ENCODE results near the gene IFFO2.

Gene IFFO2

GRCh38 chr1:18868354-18868753, 88.1 kb downstream of the IFFO2 start:
- Histone ChIP-seq H3K4me3 (ENCODE audit: low read length) (no peak overlapping the region), H3K27ac (ENCODE audit: low read depth, low read length) (no peak overlapping the region), H3F3A (ENCODE audit: control insufficient read depth, insufficient read depth) (no peaks in the 10 kb centered on the region), H4K20me1 (ENCODE audit: control insufficient read depth, insufficient read depth, low read depth, low read length) (no peaks in the 10 kb centered on the region), H3K79me2 (ENCODE audit: control insufficient read depth, low read length) (no peaks in the 10 kb centered on the region), H3K9me2 (replicated peaks; ENCODE audit: control insufficient read depth, low read length) (no peaks in the 10 kb centered on the region), H3K27me3 (ENCODE audit: control insufficient read depth, low read length) (no peaks in the 10 kb centered on the region), H3K9me3 (ENCODE audit: control insufficient read depth, insufficient read depth, low read length) (no peaks in the 10 kb centered on the region), H3K36me3 (ENCODE audit: control insufficient read depth, low read length) (no peaks in the 10 kb centered on the region), H3K4me2 (ENCODE audit: low read length) (no peak overlapping the region), H3K4me1 (ENCODE audit: control insufficient read depth, low read length) (no peaks in the 10 kb centered on the region; the same call in 1 of the 2 replicates)
- TF ChIP-seq EZH2phosphoT487 (IDR thresholded peaks at IDR 0.05; ENCODE audit: borderline replicate concordance, low read length) (no peak), CTCF (IDR thresholded peaks at IDR 0.05; ENCODE audit: low read depth, low read length, poor library complexity, severe bottlenecking) (no peak)

DNA sequence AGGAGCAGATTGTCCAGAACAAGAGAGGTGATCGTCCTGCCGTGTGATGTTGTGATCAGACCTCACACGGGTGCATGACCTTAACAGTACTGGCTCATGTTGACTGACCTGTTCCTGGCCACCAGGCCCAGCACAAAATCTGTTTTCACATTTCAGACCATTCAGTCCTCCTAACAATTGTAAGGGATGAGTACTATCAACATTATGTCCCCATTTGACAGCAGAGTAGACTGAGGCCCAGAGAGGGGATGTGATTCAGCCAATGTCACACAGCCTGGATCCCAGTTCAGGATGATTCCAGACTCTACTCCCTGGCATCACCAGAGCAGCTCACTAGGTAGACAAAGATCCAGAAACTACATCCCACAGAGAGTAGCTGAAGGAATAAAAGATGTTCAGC, 89.6 kb downstream of the IFFO2 start:
- Histone ChIP-seq H3K36me3 (ENCODE audit: control insufficient read depth, low read length) (no peaks in the 10 kb centered on the region), H3F3A (ENCODE audit: control insufficient read depth, insufficient read depth) (no peaks in the 10 kb centered on the region), H4K20me1 (ENCODE audit: control insufficient read depth, insufficient read depth, low read depth, low read length) (no peaks in the 10 kb centered on the region), H3K9me3 (ENCODE audit: control insufficient read depth, insufficient read depth, low read length) (no peaks in the 10 kb centered on the region), H3K4me1 (ENCODE audit: control insufficient read depth, low read length) (no peaks in the 10 kb centered on the region; the same call in 1 of the 2 replicates), H3K4me3 (ENCODE audit: low read length) (no peak overlapping the region), H3K9me2 (replicated peaks; ENCODE audit: control insufficient read depth, low read length) (no peaks in the 10 kb centered on the region), H3K27me3 (ENCODE audit: control insufficient read depth, low read length) (no peaks in the 10 kb centered on the region), H3K4me2 (ENCODE audit: low read length) (no peak overlapping the region), H3K27ac (ENCODE audit: low read depth, low read length) (no peak overlapping the region), H3K79me2 (ENCODE audit: control insufficient read depth, low read length) (no peaks in the 10 kb centered on the region)
- no peak for TF ChIP-seq EZH2phosphoT487 (IDR thresholded peaks at IDR 0.05; ENCODE audit: borderline replicate concordance, low read length)
- TF ChIP-seq CTCF (IDR thresholded peaks at IDR 0.05; ENCODE audit: low read depth, low read length, poor library complexity, severe bottlenecking), result no peak

DNA sequence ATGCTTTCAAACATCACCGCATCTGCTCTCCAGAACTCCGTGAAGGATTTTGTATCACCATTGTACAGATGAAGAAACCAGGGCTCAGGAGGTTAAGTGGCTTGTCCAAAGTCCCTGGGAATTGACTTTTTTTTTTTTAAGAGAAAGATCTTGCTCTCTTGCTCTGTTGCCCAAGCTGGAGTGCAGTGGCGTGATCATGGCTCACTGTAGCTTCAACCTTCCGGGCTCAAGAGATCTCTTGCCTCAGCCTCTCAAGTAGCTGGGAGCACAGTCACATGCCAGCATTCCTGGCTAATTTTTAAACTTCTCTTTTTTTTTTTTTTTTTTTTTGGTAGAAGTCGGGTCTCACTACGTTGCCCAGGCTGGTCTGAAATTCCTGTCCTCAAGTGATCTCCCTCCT, 90.2 kb downstream of the IFFO2 start:
- Histone ChIP-seq H4K20me1 (ENCODE audit: control insufficient read depth, insufficient read depth, low read depth, low read length) (no peaks in the 10 kb centered on the region), H3K36me3 (ENCODE audit: control insufficient read depth, low read length) (no peaks in the 10 kb centered on the region), H3K27ac (ENCODE audit: low read depth, low read length) (no peak overlapping the region), H3K4me1 (ENCODE audit: control insufficient read depth, low read length) (no peaks in the 10 kb centered on the region; the same call in 1 of the 2 replicates), H3F3A (ENCODE audit: control insufficient read depth, insufficient read depth) (no peaks in the 10 kb centered on the region), H3K9me2 (replicated peaks; ENCODE audit: control insufficient read depth, low read length) (no peaks in the 10 kb centered on the region), H3K27me3 (ENCODE audit: control insufficient read depth, low read length) (no peaks in the 10 kb centered on the region), H3K4me3 (ENCODE audit: low read length) (no peak overlapping the region), H3K79me2 (ENCODE audit: control insufficient read depth, low read length) (no peaks in the 10 kb centered on the region), H3K9me3 (ENCODE audit: control insufficient read depth, insufficient read depth, low read length) (no peaks in the 10 kb centered on the region), H3K4me2 (ENCODE audit: low read length) (no peak overlapping the region)
- no peak for TF ChIP-seq EZH2phosphoT487 (IDR thresholded peaks at IDR 0.05; ENCODE audit: borderline replicate concordance, low read length)
- TF ChIP-seq CTCF (IDR thresholded peaks at IDR 0.05; ENCODE audit: low read depth, low read length, poor library complexity, severe bottlenecking), result no peak

Measured in DOHH2 (cell line).